ENCODE measurements around the gene ERG.

Gene ERG

GRCh38 chr21:38524168-38525153, 26.2 kb upstream of the ERG start:
- Histone ChIP-seq H3K27me3 (ENCODE audit: control insufficient read depth, insufficient read depth, low read length) (no peaks in the 10 kb centered on the region), H3K36me3 (ENCODE audit: control insufficient read depth, insufficient read depth, low read length) (no peaks in the 10 kb centered on the region), H3K4me3 (ENCODE audit: low read length) (no peak overlapping the region), H3K9me3 (ENCODE audit: control insufficient read depth, insufficient read depth, low read length) (no peaks in the 10 kb centered on the region), H3K4me1 (ENCODE audit: control insufficient read depth, insufficient read depth, low read length) (peaks cover 3% of the 10 kb centered on the region; the same call in 1 of the 2 replicates), H3K27ac (ENCODE audit: low read length) (no peak overlapping the region)
- no peak for DNase-seq (ENCODE audit: low read depth, low spot score)
- no CpG with 5 or more reads among the region's 4 CpGs for WGBS (ENCODE audit: insufficient coverage, insufficient read length)

DNA sequence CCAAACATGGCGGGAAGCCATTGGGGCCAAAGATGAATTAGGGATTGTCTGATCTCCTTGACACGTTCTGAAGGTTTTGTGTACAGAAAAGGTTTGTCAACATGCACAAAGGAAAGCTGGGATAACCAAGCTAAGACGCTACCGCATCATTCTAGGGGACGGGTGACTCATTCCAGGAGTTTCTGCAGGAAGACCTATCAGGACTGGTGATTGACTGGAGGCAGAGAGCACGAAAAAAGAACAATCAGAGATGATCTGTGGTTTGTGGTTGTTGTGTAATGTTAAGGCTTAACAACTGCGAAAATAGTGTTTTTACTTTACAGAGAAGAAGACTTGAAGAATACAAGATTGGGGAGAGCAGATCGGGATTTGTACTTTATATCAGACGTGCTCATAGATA, 22.2 kb upstream of the ERG start:
- no peak overlapping the region for H3K27ac ChIP-seq (ENCODE audit: low read length)
- no peak for DNase-seq (ENCODE audit: low read depth, low spot score)
- no peaks in the 10 kb centered on the region for H3K36me3 ChIP-seq (ENCODE audit: control insufficient read depth, insufficient read depth, low read length)
- no peaks in the 10 kb centered on the region for H3K27me3 ChIP-seq (ENCODE audit: control insufficient read depth, insufficient read depth, low read length)
- no CpG with 5 or more reads among the region's 9 CpGs for WGBS (ENCODE audit: insufficient coverage, insufficient read length)
- no peak overlapping the region for H3K4me3 ChIP-seq (ENCODE audit: low read length)
- no peaks in the 10 kb centered on the region for H3K9me3 ChIP-seq (ENCODE audit: control insufficient read depth, insufficient read depth, low read length)
- peaks cover 3% of the 10 kb centered on the region; the same call in 1 of the 2 replicates for H3K4me1 ChIP-seq (ENCODE audit: control insufficient read depth, insufficient read depth, low read length)

DNA sequence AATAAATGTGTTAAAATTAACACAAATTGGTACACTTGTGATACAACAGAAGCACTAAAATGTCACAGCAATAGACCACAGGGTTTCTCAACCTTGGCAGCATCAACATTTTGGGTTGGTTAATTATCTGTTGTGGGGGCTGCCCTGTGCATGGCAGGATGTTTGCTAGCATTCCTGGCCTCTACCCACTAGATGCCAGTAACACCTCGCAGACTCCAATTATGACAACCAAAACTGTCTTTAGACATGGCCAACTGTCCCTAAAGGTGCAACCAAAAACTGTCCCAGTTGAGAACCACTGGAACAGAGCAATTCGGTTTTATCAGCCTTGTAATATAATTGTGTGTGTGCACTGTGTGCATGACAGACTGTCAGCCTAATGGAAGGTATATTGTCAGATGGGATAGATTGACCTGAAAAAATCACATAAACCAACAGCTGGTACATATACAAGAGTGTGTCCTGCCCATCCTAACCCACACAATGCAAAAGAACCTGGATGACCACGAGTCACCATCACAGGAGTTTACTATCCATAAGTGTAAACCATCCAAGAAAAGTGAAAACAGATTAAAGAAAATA, 13.5 kb upstream of the ERG start:
- DNase-seq (ENCODE audit: low read depth, low spot score) = no peak
- Histone ChIP-seq H3K36me3 (ENCODE audit: control insufficient read depth, insufficient read depth, low read length) (no peaks in the 10 kb centered on the region), H3K27me3 (ENCODE audit: control insufficient read depth, insufficient read depth, low read length) (no peaks in the 10 kb centered on the region), H3K4me3 (ENCODE audit: low read length) (no peak overlapping the region), H3K4me1 (ENCODE audit: control insufficient read depth, insufficient read depth, low read length) (no peaks in the 10 kb centered on the region), H3K27ac (ENCODE audit: low read length) (no peak overlapping the region), H3K9me3 (ENCODE audit: control insufficient read depth, insufficient read depth, low read length) (no peaks in the 10 kb centered on the region)
- WGBS (ENCODE audit: insufficient coverage, insufficient read length) = no CpG with 5 or more reads among the region's 3 CpGs

- WGBS (ENCODE audit: insufficient coverage, insufficient read length) = no CpG with 5 or more reads among the region's 1 CpG
Measured at GRCh38 chr21:38511198-38511597, 12.9 kb upstream of the ERG start.

DNA sequence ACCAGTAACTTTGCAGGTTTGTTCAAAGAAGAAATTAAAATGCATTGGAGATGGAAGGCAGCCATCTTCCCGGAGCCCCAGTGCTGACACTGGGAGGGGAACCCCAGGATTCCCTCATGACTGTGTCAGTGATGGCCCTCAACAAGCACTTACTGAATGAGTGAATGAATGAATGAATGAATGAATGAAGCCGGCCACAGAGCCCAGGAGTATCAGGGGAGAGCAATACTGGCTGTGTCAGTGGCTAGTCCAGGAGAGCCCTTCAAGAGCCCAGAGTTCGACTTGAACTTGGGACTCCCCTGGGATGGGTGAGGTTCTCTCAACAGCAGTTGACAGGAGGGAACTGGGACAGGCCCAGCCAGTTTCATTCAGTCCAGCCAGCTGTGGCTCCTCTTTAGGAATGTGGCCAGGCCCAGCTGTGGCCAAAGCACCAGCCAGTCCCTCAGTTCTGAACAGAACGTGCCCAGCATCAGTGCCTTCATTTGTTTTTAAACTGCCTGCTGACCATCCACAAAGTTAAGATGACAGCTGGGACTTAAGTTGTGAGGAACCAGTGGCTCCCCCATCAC, 9.2 kb upstream of the ERG start:
- DNase-seq (ENCODE audit: low read depth, low spot score) = no peak
- no CpG with 5 or more reads among the region's 4 CpGs for WGBS (ENCODE audit: insufficient coverage, insufficient read length)

More at GRCh38 chr21:38511198-38511597, 12.9 kb upstream of the ERG start:
- Histone ChIP-seq H3K27me3 (ENCODE audit: control insufficient read depth, insufficient read depth, low read length) (no peaks in the 10 kb centered on the region), H3K36me3 (ENCODE audit: control insufficient read depth, insufficient read depth, low read length) (no peaks in the 10 kb centered on the region), H3K4me3 (ENCODE audit: low read length) (no peak overlapping the region), H3K9me3 (ENCODE audit: control insufficient read depth, insufficient read depth, low read length) (no peaks in the 10 kb centered on the region), H3K27ac (ENCODE audit: low read length) (no peak overlapping the region), H3K4me1 (ENCODE audit: control insufficient read depth, insufficient read depth, low read length) (no peaks in the 10 kb centered on the region)
- no peak for DNase-seq (ENCODE audit: low read depth, low spot score)

GRCh38 chr21:38506661-38507281, 8.5 kb upstream of the ERG start:
- WGBS (ENCODE audit: insufficient coverage, insufficient read length) = no CpG with 5 or more reads among the region's 24 CpGs
- H3K4me1 ChIP-seq (ENCODE audit: control insufficient read depth, insufficient read depth, low read length) = no peaks in the 10 kb centered on the region
- no peak overlapping the region for H3K27ac ChIP-seq (ENCODE audit: low read length)
- no peak for DNase-seq (ENCODE audit: low read depth, low spot score)
- no peaks in the 10 kb centered on the region for H3K27me3 ChIP-seq (ENCODE audit: control insufficient read depth, insufficient read depth, low read length)
- H3K9me3 ChIP-seq (ENCODE audit: control insufficient read depth, insufficient read depth, low read length) = no peaks in the 10 kb centered on the region
- H3K36me3 ChIP-seq (ENCODE audit: control insufficient read depth, insufficient read depth, low read length) = no peaks in the 10 kb centered on the region
- H3K4me3 ChIP-seq (ENCODE audit: low read length) = no peak overlapping the region

More for the DNA sequence above, 9.2 kb upstream of the ERG start:
- Histone ChIP-seq H3K36me3 (ENCODE audit: control insufficient read depth, insufficient read depth, low read length) (no peaks in the 10 kb centered on the region), H3K27me3 (ENCODE audit: control insufficient read depth, insufficient read depth, low read length) (no peaks in the 10 kb centered on the region), H3K27ac (ENCODE audit: low read length) (no peak overlapping the region), H3K9me3 (ENCODE audit: control insufficient read depth, insufficient read depth, low read length) (no peaks in the 10 kb centered on the region), H3K4me3 (ENCODE audit: low read length) (no peak overlapping the region), H3K4me1 (ENCODE audit: control insufficient read depth, insufficient read depth, low read length) (no peaks in the 10 kb centered on the region)

- no CpG with 5 or more reads among the region's 9 CpGs for WGBS (ENCODE audit: insufficient coverage, insufficient read length)
- DNase-seq (ENCODE audit: low read depth, low spot score) = peak; percentile 47
- Histone ChIP-seq H3K27me3 (ENCODE audit: control insufficient read depth, insufficient read depth, low read length) (no peaks in the 10 kb centered on the region), H3K4me1 (ENCODE audit: control insufficient read depth, insufficient read depth, low read length) (no peaks in the 10 kb centered on the region), H3K4me3 (ENCODE audit: low read length) (no peak overlapping the region), H3K27ac (ENCODE audit: low read length) (no peak overlapping the region), H3K9me3 (ENCODE audit: control insufficient read depth, insufficient read depth, low read length) (no peaks in the 10 kb centered on the region), H3K36me3 (ENCODE audit: control insufficient read depth, insufficient read depth, low read length) (no peaks in the 10 kb centered on the region)
Measured at GRCh38 chr21:38505654-38506523, 7.6 kb upstream of the ERG start.

DNA sequence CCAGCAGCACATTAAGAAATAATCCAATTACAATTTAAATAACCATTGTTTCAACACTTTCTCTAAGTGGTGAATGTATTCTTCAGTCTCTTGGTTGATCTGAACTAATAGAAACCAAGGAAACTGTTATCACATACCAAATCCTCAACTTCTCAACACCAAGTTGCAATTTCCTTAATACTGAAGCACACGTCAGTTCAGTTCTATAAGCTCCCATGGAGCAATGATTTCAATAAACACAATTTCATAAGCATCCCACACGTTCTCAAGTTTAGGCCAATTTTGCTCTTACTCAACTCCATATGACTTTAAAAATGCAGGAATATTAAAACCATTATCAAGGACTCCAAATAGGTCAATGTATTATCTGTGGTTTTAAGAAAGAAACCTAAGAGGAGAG, 5.8 kb upstream of the ERG start:
- Histone ChIP-seq H3K9me3 (ENCODE audit: control insufficient read depth, insufficient read depth, low read length) (no peaks in the 10 kb centered on the region), H3K4me3 (ENCODE audit: low read length) (no peak overlapping the region), H3K4me1 (ENCODE audit: control insufficient read depth, insufficient read depth, low read length) (no peaks in the 10 kb centered on the region), H3K36me3 (ENCODE audit: control insufficient read depth, insufficient read depth, low read length) (no peaks in the 10 kb centered on the region), H3K27ac (ENCODE audit: low read length) (no peak overlapping the region), H3K27me3 (ENCODE audit: control insufficient read depth, insufficient read depth, low read length) (no peaks in the 10 kb centered on the region)
- no peak for DNase-seq (ENCODE audit: low read depth, low spot score)
- no CpG with 5 or more reads among the region's 2 CpGs for WGBS (ENCODE audit: insufficient coverage, insufficient read length)

DNA sequence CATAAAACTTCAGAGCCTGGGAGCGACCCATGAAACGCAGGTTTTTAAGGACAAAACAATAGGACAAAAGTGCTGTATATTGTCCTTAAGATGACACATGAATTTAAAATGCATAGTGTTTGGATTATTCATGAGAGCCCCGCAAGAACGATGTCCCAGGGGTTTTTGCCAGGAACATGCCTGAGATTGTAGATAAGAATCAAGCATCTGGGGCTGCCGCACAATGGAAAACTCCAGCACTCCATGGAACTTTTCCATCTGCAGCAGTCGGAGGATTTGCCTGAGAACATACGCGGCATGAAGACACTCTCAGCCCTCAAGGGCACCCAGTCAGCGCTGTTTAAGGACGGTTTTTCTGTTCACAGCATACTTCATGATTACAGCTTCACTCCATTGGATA, 5.3 kb upstream of the ERG start:
- no peak overlapping the region for H3K27ac ChIP-seq (ENCODE audit: low read length)
- no peak overlapping the region for H3K4me3 ChIP-seq (ENCODE audit: low read length)
- DNase-seq (ENCODE audit: low read depth, low spot score) = no peak
- no peaks in the 10 kb centered on the region for H3K9me3 ChIP-seq (ENCODE audit: control insufficient read depth, insufficient read depth, low read length)
- H3K4me1 ChIP-seq (ENCODE audit: control insufficient read depth, insufficient read depth, low read length) = no peaks in the 10 kb centered on the region
- H3K27me3 ChIP-seq (ENCODE audit: control insufficient read depth, insufficient read depth, low read length) = no peaks in the 10 kb centered on the region
- no CpG with 5 or more reads among the region's 10 CpGs for WGBS (ENCODE audit: insufficient coverage, insufficient read length)
- H3K36me3 ChIP-seq (ENCODE audit: control insufficient read depth, insufficient read depth, low read length) = no peaks in the 10 kb centered on the region

All from iPS DF 6.9 (cell line).